Right renal cortex interstitium (tissue), 3 donors: ENCODE measurements around the gene TMED3. TPM values are rescaled to one million over a fixed set of nuclear protein-coding genes. Genes with fewer than 3 reads are reported as not detected.

ENCODE experiments used
- DNase-seq, 3 donors: peaks; one replicate each; pipeline ENCODE4 v3.0.0-alpha.2; 2013; ENCODE audit warnings: low read depth in 3 of 3, low spot score in 2 of 3
- polyA plus RNA-seq, 3 donors: library from polyadenylated mRNA; unstranded; fragments of 120-200 nt; gene quantifications; one replicate each; pipeline ENCODE4 v1.2.1, GENCODE V29; 2013; ENCODE audit not compliant: insufficient read length in 3 of 3

Gene TMED3
- polyA plus RNA-seq, result 10 to 100 TPM; 56.1 to 69.4 (median 64.9) TPM

GRCh38 chr15:79310985-79311900 lies at the start of gene TMED3:
TMED3 (plus strand) TSS chr15:79311112; CDS start chr15:79311250, 138 bp downstream.
- DNase-seq, result peak; percentile 29 to 59 (median 54)

GRCh38 chr15:79261836-79262235 lies 49.1 kb upstream of the TMED3 start:
- DNase-seq, result no peak

DNA sequence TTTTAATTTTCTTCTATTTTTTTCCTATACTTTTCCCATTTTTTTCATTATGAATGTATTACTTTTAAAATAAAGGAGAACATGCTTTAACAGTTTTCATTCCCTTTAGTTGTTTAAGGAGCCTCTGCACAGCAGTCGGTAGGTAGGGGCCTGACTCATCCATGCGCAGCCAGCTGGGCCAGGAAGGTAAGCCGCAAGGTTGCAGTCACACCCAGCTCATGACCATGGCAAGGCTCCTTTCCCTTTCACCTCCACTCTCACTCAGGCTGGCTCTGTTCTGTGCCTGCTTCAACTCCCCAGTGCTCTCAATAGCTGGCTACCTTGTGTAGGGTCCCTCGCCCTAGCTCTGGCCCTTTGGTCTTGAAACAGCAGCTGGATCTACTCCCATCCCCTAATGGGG lies 45.7 kb upstream of the TMED3 start:
- DNase-seq, result no peak

- no peak for DNase-seq
These were observed 44.8 kb upstream of the TMED3 start for GRCh38 chr15:79265987-79266579.

- DNase-seq, result no peak
These were observed 28.3 kb upstream of the TMED3 start, which contains the start of gene ANKRD34C for GRCh38 chr15:79282371-79283251. ANKRD34C (plus strand) TSS chr15:79282722; CDS start chr15:79293285, 10,563 bp downstream.

DNA sequence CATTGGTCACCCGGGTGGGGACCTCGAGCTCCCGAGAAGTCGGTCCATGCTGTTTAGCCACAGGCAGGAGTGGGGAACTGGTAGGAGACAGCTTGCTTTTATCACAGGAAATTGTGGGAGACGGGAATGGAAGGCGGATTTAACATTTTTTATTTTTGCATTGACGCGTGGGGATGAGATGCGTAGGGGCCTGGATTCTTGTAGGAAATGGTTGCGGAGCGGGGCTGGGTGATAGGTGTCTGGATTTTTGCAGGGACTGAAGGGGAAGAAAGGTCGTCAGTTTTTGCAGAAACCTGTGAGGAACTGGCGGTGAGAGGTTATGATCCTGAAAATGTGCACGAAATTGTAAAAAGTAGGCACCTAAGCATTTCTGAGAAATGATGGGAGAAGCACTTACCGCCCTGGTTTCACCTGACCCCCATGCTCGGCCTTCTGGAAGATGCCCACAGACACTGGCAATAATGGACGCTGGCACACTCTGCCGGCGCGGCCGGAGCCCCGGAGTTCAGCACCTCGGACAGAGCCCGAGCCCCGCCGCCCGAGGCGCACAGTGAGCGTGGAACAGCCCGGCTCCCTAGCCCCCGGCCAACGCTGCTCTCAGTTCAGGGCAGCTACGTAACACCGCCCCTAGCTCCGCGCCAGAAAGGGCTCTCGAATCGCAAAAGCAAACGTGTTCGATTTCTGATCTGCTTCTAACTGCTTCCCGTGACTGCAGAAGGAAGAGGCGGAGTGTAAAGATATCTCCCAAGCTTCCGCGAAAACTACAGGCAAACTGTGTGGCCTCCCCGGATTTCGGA lies 27.5 kb upstream of the TMED3 start:
- DNase-seq, result peak; percentile 29 to 56 (median 31)

DNA sequence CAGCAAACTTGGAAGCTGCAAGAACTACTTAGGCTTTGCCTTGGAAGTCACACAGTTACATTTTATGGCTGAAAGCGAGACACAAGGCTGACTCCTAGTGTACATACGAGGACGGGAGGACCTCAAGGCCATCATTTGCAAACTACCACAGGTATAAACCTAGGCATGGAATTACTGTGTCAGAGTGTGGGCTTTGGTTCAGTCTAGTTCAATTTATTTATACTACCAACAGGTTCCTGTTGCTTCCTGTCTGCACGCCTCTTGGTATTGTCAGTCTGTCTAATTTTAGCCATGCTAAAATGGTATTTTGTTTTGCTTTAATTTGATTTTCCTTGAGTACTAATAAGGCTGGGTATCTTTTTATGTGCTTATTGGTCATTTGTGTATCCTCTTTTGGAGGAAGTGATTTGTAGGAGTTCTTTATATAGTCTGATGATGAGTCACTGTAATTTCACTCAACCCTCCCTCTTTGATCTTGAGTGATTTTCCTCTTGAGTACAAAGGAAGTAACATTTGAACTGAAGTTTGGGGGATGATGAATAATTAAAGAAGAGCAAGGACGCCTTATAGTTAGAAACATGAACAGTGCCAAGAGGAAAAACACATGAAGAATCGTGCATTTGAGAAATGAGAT lies 20.2 kb upstream of the TMED3 start:
- no peak for DNase-seq

DNA sequence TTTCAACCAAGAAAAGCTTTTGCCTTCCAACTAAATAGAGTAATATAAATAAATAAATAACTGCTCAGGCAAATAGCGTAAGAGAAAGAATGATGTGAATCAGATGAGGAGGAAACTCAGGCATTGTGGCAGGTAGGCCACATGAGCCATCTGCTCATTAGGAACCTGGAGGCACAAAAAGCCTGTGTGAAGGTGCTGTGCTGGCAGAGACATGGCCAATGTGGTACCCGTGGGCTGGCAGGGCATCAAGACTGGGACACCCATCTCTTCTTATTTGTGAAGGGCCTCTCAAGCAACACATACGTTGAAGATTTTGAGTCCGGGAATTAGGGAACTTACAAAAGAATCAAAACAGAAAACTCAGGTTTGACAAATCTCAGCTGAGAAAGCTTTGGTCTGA lies 18.9 kb upstream of the TMED3 start:
- DNase-seq, result no peak

DNA sequence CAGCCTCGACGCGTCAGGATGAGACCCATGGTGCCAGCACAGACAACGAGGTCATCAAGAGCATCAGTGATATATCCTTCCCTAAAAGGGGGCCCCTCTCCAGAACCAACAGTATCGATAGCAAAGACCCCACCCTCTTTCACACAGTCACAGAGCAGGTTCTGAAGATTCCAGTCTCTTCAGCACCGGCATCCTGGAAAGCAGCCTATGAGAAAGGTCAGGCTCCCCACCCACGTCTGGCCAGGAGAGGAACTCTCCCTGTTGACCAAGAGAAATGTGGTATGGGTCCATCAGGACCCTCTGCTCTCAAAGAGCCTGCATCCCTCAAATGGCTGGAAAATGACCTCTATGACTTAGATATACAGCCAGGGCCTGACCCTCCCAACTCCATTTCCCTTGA lies 16.8 kb upstream of the TMED3 start:
- no peak for DNase-seq

DNA sequence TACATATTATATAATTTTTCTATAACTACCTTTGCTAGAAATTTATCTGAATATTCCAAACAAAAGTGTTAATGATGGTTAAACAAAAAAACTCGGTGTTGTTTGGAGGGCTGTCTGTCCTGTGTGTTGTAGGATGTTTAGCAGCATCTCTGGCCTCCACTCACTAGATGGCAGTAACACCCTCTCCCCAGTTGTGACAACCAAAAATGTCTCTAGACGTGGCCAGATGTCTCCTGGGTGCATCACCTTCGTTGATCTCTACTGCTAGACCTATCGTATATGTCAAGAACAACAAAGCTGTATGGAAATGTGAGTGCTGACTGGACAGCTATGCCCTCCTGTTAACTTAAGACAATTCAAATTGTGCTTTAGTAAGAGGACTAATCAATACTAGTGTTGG lies 14.3 kb upstream of the TMED3 start:
- DNase-seq, result no peak

DNA sequence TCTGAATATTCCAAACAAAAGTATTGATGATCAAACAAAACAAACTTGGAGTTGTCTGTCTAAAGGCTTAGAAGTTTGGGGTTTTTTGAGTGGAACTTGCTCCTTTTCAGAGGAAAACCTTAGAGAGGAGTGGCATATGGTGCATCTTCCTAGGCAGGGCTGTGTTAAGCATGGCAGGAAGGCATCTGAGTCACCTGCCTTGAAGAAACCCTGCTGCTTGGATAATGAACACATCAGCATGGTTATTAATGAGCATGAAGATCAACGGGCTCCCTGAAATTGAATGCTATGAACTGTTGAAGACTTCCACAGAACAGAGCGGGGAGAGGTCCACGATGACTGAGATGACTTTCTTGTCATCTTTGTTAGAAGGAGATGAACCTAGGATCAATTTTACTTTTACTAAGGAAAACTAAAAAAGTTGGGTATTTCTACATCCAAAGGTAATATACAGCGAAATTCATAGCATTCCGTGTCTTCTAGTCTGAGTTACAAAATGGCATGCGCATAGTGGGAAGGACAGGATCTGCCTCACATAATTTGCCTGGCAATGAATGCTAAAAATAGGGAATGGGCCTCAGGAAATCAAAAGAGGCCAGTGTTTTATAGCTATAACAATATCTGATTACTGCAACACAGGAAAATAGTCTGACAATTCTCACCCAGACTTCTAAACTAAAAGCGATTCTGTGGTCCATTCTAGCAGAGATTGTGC lies 11.6 kb upstream of the TMED3 start:
- DNase-seq, result no peak

GRCh38 chr15:79299841-79300235 lies 11.1 kb upstream of the TMED3 start:
- DNase-seq, result no peak

DNA sequence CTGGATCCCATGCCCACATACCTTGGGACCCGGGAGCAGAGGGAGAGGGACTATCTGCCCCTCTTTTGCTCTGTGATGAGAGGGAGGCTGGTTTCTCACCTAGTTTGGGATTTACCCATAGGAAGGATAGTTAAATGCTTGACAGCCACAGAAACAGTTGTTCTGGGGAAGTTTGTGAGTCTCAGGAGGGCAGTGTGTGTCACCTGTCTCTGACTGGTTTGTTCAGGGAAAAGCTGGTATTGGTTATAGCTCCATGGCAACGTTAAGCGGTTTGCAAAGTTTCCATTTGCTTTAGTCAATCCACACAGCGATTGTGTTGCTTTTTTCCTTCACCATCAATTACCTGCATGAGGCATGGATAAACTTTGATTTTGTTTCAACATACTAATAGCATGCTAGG lies 3.7 kb upstream of the TMED3 start:
- DNase-seq, result no peak

GRCh38 chr15:79308874-79309273 lies 2.0 kb upstream of the TMED3 start:
- DNase-seq, result no peak

GRCh38 chr15:79310612-79310984 lies 314 bp upstream of the TMED3 start:
- peak in 1 of 3 donors; percentile 14 for DNase-seq

- no peak for DNase-seq
These were observed 1.1 kb downstream of the TMED3 start for GRCh38 chr15:79311901-79312553.

GRCh38 chr15:79314186-79314585 lies 3.3 kb downstream of the TMED3 start:
- no peak for DNase-seq

- DNase-seq, result no peak
These were observed 3.9 kb downstream of the TMED3 start for GRCh38 chr15:79314811-79315210.
